Measurements from ENCODE around the gene LIMA1.
"Not testable (repeated sequence)": the region's sequence is repeated elsewhere in the genome, so short reads cannot be mapped to it uniquely, and the experiment has no call there.

The LIMA1 gene

GRCh38 chr12:50220363-50220995 lies 62.8 kb downstream of the LIMA1 start:
- Histone ChIP-seq H3K4me3 (peak overlapping the region; percentile 85), H3K27ac (peak overlapping the region; percentile 98), H3K36me3 (ENCODE audit: insufficient read depth, low read length) (peaks cover 17% of the 10 kb centered on the region), H3K9me3 (ENCODE audit: low read depth, low read length) (no peaks in the 10 kb centered on the region), H3K9ac (ENCODE audit: insufficient read length) (peak overlapping the region; percentile 82)
- DNase-seq (ENCODE audit: low read depth, low spot score) = peak; percentile 52
- TF ChIP-seq POLR2AphosphoS5 (IDR thresholded peaks at IDR 0.05; ENCODE audit: borderline replicate concordance, low read depth, low read length) (no peak), EZH2 (IDR thresholded peaks at IDR 0.05) (no peak), FOXP2 (optimal IDR thresholded peaks at IDR 0.05; ENCODE audit: control extremely low read depth, extremely low read length, insufficient read depth) (no peak)

- no peak overlapping the region for H3K9ac ChIP-seq (ENCODE audit: insufficient read length)
- H3K27ac ChIP-seq = no peak overlapping the region
- TF ChIP-seq FOXP2 (optimal IDR thresholded peaks at IDR 0.05; ENCODE audit: control extremely low read depth, extremely low read length, insufficient read depth) (no peak), POLR2AphosphoS5 (IDR thresholded peaks at IDR 0.05; ENCODE audit: borderline replicate concordance, low read depth, low read length) (no peak), EZH2 (IDR thresholded peaks at IDR 0.05) (no peak)
- no peaks in the 10 kb centered on the region for H3K9me3 ChIP-seq (ENCODE audit: low read depth, low read length)
- H3K4me3 ChIP-seq = peak overlapping the region; percentile 85
- no peak for DNase-seq (ENCODE audit: low read depth, low spot score)
- peaks cover 17% of the 10 kb centered on the region for H3K36me3 ChIP-seq (ENCODE audit: insufficient read depth, low read length)
These were observed 63.8 kb downstream of the LIMA1 start for GRCh38 chr12:50219544-50219943.

- H3K9me3 ChIP-seq (ENCODE audit: low read depth, low read length); H3K4me3 ChIP-seq; H3K9ac ChIP-seq (ENCODE audit: insufficient read length): not testable (repeated sequence)
These were observed 64.3 kb downstream of the LIMA1 start for GRCh38 chr12:50219001-50219400.

GRCh38 chr12:50218386-50218785 lies 64.9 kb downstream of the LIMA1 start:
- Histone ChIP-seq H3K9me3 (ENCODE audit: low read depth, low read length) (no peaks in the 10 kb centered on the region), H3K9ac (ENCODE audit: insufficient read length) (no peak overlapping the region), H3K4me3 (no peak overlapping the region), H3K36me3 (ENCODE audit: insufficient read depth, low read length) (peaks cover 20% of the 10 kb centered on the region), H3K27ac (no peak overlapping the region)
- no peak for TF ChIP-seq POLR2AphosphoS5 (IDR thresholded peaks at IDR 0.05; ENCODE audit: borderline replicate concordance, low read depth, low read length)
- no peak for TF ChIP-seq FOXP2 (optimal IDR thresholded peaks at IDR 0.05; ENCODE audit: control extremely low read depth, extremely low read length, insufficient read depth)
- TF ChIP-seq EZH2 (IDR thresholded peaks at IDR 0.05) = no peak
- DNase-seq (ENCODE audit: low read depth, low spot score) = no peak

More at GRCh38 chr12:50219001-50219400, 64.3 kb downstream of the LIMA1 start:
- not testable (repeated sequence) for DNase-seq (ENCODE audit: low read depth, low spot score); H3K27ac ChIP-seq
- peaks cover 17% of the 10 kb centered on the region for H3K36me3 ChIP-seq (ENCODE audit: insufficient read depth, low read length)

- H3K4me3 ChIP-seq = no peak overlapping the region
- no peak overlapping the region for H3K27ac ChIP-seq
- peaks cover 24% of the 10 kb centered on the region for H3K36me3 ChIP-seq (ENCODE audit: insufficient read depth, low read length)
- no peak overlapping the region for H3K9ac ChIP-seq (ENCODE audit: insufficient read length)
- TF ChIP-seq EZH2 (IDR thresholded peaks at IDR 0.05) = no peak
- no peak for TF ChIP-seq FOXP2 (optimal IDR thresholded peaks at IDR 0.05; ENCODE audit: control extremely low read depth, extremely low read length, insufficient read depth)
- no peak for TF ChIP-seq POLR2AphosphoS5 (IDR thresholded peaks at IDR 0.05; ENCODE audit: borderline replicate concordance, low read depth, low read length)
- no peaks in the 10 kb centered on the region for H3K9me3 ChIP-seq (ENCODE audit: low read depth, low read length)
- no peak for DNase-seq (ENCODE audit: low read depth, low spot score)
These were observed 66.1 kb downstream of the LIMA1 start for GRCh38 chr12:50217202-50217601.

GRCh38 chr12:50215033-50215432 lies 68.3 kb downstream of the LIMA1 start:
- H3K27ac ChIP-seq = no peak overlapping the region
- H3K9ac ChIP-seq (ENCODE audit: insufficient read length) = no peak overlapping the region
- no peak for TF ChIP-seq FOXP2 (optimal IDR thresholded peaks at IDR 0.05; ENCODE audit: control extremely low read depth, extremely low read length, insufficient read depth)
- no peak for TF ChIP-seq EZH2 (IDR thresholded peaks at IDR 0.05)
- TF ChIP-seq POLR2AphosphoS5 (IDR thresholded peaks at IDR 0.05; ENCODE audit: borderline replicate concordance, low read depth, low read length) = no peak
- H3K9me3 ChIP-seq (ENCODE audit: low read depth, low read length) = no peaks in the 10 kb centered on the region
- no peak for DNase-seq (ENCODE audit: low read depth, low spot score)
- peaks cover 24% of the 10 kb centered on the region for H3K36me3 ChIP-seq (ENCODE audit: insufficient read depth, low read length)
- H3K4me3 ChIP-seq = no peak overlapping the region

- DNase-seq (ENCODE audit: low read depth, low spot score) = no peak
- no peak overlapping the region for H3K4me3 ChIP-seq
- peaks cover 24% of the 10 kb centered on the region for H3K36me3 ChIP-seq (ENCODE audit: insufficient read depth, low read length)
- TF ChIP-seq EZH2 (IDR thresholded peaks at IDR 0.05) (no peak), POLR2AphosphoS5 (IDR thresholded peaks at IDR 0.05; ENCODE audit: borderline replicate concordance, low read depth, low read length) (no peak)
- no peaks in the 10 kb centered on the region for H3K9me3 ChIP-seq (ENCODE audit: low read depth, low read length)
- no peak overlapping the region for H3K9ac ChIP-seq (ENCODE audit: insufficient read length)
- H3K27ac ChIP-seq = no peak overlapping the region
These were observed 69.3 kb downstream of the LIMA1 start for GRCh38 chr12:50214018-50214417.

GRCh38 chr12:50213439-50213838 lies 69.9 kb downstream of the LIMA1 start:
- H3K9me3 ChIP-seq (ENCODE audit: low read depth, low read length) = no peaks in the 10 kb centered on the region
- H3K36me3 ChIP-seq (ENCODE audit: insufficient read depth, low read length) = peaks cover 18% of the 10 kb centered on the region
- no peak overlapping the region for H3K9ac ChIP-seq (ENCODE audit: insufficient read length)
- no peak overlapping the region for H3K27ac ChIP-seq
- H3K4me3 ChIP-seq = no peak overlapping the region
- no peak for TF ChIP-seq EZH2 (IDR thresholded peaks at IDR 0.05)
- TF ChIP-seq FOXP2 (optimal IDR thresholded peaks at IDR 0.05; ENCODE audit: control extremely low read depth, extremely low read length, insufficient read depth) = no peak
- TF ChIP-seq POLR2AphosphoS5 (IDR thresholded peaks at IDR 0.05; ENCODE audit: borderline replicate concordance, low read depth, low read length) = no peak
- no peak for DNase-seq (ENCODE audit: low read depth, low spot score)

- peak overlapping the region; percentile 46 for H3K9ac ChIP-seq (ENCODE audit: insufficient read length)
- no peak for DNase-seq (ENCODE audit: low read depth, low spot score)
- peaks cover 12% of the 10 kb centered on the region for H3K36me3 ChIP-seq (ENCODE audit: insufficient read depth, low read length)
- H3K27ac ChIP-seq = peak overlapping the region; percentile 87
- peak overlapping the region; percentile 65 for H3K4me3 ChIP-seq
- no peak for TF ChIP-seq POLR2AphosphoS5 (IDR thresholded peaks at IDR 0.05; ENCODE audit: borderline replicate concordance, low read depth, low read length)
- no peaks in the 10 kb centered on the region for H3K9me3 ChIP-seq (ENCODE audit: low read depth, low read length)
These were observed 71.3 kb downstream of the LIMA1 start for GRCh38 chr12:50212071-50212467.

Measured in SK-N-MC (cell line).